GM18517 (cell line): ENCODE results near the gene VWA2.

Experiments used
- ATAC-seq: cut with Tn5 transposase; IDR thresholded peaks from one replicate; pipeline ENCODE4 v1.9.1; 2021; ENCODE audit warnings: mild to moderate bottlenecking, moderate library complexity; ENCODE audit not compliant: unreplicated experiment

Gene VWA2

GRCh38 chr10:114274616-114275453, 35.8 kb downstream of the VWA2 start:
- no peak for ATAC-seq

- no peak for ATAC-seq
These were observed 37.0 kb downstream of the VWA2 start for GRCh38 chr10:114276066-114276465.

GRCh38 chr10:114276671-114277070, 37.6 kb downstream of the VWA2 start:
- no peak for ATAC-seq

DNA sequence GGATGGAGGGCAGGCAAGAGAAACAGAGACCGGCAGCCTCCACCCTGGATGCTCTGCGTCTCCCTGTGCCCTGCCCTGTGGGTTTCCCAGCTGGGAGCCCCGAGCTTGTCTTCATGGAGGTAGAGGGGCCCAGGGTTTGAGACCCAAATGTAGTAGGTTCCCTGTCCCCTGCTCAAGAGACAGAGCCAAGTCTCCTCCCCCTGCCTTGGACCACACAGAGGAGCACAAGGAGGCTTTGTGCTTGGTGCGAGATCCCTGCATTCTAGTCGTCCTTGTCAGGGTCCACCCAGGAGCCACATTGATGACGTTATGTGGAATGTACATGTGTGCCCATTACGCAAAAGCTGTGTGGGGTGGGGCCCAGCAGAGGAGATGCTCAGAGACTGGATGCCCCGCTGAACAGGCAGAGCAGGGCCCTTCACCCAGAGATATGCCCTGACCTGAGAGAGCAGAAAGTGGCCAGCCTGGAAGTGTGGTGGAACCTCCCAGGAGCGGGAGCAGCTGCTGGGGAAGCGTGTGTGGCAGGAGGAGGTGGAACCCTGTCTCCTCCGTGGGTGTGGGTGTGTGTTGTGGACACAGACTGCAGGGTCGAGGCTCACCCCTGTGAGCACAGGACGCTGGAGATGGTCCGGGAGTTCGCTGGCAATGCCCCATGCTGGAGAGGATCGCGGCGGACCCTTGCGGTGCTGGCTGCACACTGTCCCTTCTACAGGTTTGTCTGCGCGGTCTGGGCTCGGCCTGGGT, 39.3 kb downstream of the VWA2 start:
- no peak for ATAC-seq

DNA sequence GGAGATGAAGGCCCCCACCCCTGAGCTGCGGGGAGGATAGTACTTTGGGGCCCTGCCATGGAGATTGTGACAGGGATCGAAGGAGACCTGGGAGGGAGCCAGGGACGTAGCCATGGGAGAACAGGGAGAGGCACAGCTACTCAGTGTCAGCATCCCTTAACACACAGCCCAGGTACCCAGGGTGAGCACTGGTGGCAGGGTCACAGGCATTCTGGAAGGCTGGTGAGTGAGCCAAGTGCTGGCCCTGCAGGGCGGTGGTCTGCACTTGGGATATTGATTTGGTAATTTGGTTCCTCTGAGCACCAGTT, 39.8 kb downstream of the VWA2 start:
- no peak for ATAC-seq

- ATAC-seq: no peak
These were observed 40.2 kb downstream of the VWA2 start for GRCh38 chr10:114279289-114279688.

DNA sequence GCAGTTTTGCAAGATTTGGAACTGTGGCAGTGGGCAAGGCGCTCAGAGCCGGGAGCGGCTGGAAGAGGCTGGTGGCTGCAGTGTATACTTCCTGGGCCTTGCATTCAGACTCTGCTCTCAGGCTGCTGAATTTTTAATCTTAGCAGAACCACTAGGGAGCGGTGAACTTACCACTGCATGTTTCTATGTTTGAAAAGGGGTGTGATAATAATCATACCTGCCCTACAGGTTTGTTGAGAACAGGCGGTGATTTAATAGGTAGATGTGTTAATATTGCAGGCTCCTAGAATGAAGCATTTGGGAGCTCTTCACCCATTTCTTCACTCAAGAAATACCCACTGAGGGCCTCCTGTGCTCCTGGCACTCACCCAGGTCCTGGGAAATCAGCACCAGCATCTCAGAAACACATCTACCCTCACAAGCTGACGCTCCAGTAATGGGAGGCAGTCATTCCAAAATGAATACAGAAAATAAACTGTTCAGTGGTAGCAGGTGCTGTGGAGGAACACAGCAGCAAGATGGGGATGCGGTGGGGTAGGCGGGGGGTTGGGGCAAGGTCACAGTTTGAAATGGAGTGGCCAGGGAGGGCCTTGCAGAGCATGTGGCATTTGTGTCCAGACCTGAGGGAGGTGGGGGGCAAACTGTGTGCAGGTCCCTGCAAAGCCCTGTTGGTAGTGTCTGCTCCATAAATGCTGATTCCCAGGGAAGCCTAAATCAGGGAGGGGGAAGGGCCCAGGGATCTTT, 41.0 kb downstream of the VWA2 start:
- ATAC-seq: no peak

DNA sequence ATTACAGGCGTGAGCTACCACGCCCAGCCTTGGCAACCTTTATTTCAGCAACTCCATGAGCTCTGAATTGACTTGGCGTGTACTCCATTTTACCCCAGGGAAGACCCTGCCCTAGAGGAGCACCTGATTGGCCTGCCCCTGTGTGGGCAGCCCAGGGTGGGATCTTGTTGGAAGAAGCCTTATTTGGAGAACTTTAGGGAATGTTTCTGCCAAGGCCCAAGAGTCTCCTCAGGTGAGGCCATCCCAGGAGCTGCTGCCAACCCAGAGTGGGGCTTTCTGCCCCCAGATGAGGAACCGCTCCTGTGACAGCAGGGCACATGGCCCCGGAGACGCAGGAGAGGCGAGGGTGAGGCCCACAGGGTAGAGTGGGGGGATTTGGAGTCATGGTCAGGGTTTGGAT, 42.0 kb downstream of the VWA2 start:
- ATAC-seq: no peak

GRCh38 chr10:114281461-114281860, 42.4 kb downstream of the VWA2 start:
- ATAC-seq: no peak

GRCh38 chr10:114282526-114282925, 43.5 kb downstream of the VWA2 start:
- no peak for ATAC-seq

DNA sequence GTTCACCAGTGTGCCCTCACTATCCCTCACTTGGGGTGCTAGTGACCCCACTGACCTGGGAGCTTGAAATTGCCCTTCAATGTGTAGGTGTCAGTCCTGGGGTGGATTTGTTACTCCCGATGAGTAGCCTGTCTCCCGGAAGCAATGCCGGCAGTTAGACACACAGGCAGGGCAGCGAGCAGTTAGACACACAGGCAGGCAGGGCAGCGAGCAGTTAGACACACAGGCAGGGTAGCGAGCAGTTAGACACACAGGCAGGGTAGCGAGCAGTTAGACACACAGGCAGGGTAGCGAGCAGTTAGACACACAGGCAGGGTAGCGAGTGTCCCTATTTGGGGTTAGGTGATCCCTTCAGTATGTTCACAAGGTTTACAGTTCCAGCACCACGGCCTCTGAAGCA, 44.0 kb downstream of the VWA2 start:
- no peak for ATAC-seq

DNA sequence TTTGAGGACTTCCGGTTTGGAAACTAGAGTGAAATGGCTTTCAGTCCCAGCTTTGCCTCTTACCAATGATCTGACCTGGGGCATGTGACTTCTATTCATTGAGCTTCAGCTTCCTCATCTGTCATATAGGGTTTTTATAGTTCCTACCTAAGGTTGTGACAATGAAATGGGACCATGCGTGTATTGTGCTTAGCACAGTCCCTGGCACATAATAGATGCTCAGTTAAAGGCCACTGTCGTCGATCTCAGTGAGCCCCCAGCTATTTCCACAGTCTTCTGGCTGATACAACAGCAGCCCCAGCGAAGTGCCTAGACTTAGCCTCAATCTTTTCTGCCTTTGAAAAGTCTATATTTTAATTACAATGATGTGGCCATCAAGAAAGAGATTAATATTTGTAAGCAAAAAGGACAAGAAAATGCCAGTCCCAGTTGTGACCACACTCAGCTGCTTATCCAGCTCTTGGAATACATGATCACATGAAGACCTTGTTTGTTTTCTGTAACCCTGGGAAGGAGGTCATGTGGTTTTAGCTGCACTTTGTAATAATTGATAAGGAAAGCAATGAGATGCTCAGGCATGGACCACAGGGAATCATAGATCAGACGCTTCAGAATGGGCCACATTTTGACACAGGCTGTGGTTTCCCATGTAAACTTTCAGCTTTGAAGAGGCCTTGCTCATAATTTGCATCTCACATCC, 44.6 kb downstream of the VWA2 start:
- no peak for ATAC-seq

GRCh38 chr10:114284346-114285071, 45.5 kb downstream of the VWA2 start:
- ATAC-seq: no peak

- no peak for ATAC-seq
These were observed 46.9 kb downstream of the VWA2 start for GRCh38 chr10:114285961-114286441.

- ATAC-seq: no peak
These were observed 47.9 kb downstream of the VWA2 start for GRCh38 chr10:114286921-114287320.

DNA sequence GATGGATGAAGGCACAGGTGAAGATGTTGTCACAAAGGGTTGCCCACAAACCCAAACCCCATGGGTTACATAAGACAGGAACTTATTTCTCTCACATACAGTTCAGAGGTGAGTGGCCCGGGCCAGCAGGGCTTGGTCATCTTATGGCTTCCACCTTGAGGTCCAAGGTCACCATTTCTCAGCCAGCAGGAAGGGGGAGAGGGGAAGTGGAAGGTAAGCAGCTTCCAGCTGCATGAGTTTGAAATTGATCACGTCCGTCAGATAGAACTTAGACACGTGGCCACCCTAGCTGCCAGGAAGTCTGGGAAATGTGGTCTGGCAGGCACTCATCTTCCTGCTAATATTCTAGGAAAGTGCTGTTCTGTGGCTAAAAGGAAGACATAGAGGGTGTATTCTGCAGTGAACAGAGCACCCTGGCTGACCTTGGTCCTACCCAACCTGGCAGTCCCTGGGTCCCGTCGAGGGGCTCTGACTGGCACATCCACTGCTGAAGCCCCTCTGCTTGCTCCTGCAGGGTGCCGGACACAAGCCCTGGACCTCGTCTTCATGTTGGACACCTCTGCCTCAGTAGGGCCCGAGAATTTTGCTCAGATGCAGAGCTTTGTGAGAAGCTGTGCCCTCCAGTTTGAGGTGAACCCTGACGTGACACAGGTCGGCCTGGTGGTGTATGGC, 49.5 kb downstream of the VWA2 start:
- ATAC-seq: no peak

DNA sequence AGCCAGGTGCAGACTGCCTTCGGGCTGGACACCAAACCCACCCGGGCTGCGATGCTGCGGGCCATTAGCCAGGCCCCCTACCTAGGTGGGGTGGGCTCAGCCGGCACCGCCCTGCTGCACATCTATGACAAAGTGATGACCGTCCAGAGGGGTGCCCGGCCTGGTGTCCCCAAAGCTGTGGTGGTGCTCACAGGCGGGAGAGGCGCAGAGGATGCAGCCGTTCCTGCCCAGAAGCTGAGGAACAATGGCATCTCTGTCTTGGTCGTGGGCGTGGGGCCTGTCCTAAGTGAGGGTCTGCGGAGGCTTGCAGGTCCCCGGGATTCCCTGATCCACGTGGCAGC, 50.0 kb downstream of the VWA2 start:
- ATAC-seq: no peak

DNA sequence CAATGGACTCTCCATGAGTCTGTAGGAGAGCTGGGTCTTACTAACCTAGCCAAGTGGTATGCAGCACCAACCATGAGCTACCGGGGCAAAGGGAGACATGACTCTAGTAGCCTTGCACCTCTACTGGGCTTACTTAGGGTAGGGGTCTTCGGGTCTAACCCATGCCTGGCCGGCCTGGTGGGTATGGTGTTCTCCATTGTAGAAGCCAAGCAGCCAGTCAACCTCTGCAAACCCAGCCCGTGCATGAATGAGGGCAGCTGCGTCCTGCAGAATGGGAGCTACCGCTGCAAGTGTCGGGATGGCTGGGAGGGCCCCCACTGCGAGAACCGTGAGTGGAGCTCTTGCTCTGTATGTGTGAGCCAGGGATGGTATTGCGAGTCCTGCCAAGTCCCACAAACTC, 51.0 kb downstream of the VWA2 start:
- ATAC-seq: no peak

DNA sequence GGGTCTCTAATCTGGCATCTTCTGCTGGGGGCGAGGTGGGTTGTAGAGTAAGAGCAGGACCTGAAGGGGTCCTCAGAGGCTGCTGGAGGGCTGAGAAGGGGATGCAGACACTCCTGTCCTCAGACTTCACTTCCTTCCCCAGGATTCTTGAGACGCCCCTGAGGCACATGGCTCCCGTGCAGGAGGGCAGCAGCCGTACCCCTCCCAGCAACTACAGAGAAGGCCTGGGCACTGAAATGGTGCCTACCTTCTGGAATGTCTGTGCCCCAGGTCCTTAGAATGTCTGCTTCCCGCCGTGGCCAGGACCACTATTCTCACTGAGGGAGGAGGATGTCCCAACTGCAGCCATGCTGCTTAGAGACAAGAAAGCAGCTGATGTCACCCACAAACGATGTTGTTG, 52.0 kb downstream of the VWA2 start:
- no peak for ATAC-seq

- no peak for ATAC-seq
These were observed 52.5 kb downstream of the VWA2 start for GRCh38 chr10:114291516-114291915.
